GM12801 (cell line): ENCODE measurements around the gene CGRRF1.

Source experiments
- CTCF ChIP-seq: IDR thresholded peaks from one replicate; pipeline ENCODE4 v1.5.1; 2011; ENCODE audit warnings: control low read depth; ENCODE audit not compliant: insufficient read length; ENCODE audit errors: extremely low read depth

Gene CGRRF1

GRCh38 chr14:54474232-54474793 is 35.4 kb upstream of the CGRRF1 start:
- TF ChIP-seq CTCF = no peak

- TF ChIP-seq CTCF = no peak
These were observed 34.4 kb upstream of the CGRRF1 start for GRCh38 chr14:54475187-54475899.

GRCh38 chr14:54475911-54476310 is 33.8 kb upstream of the CGRRF1 start:
- no peak for TF ChIP-seq CTCF

GRCh38 chr14:54478636-54479215 is 31.0 kb upstream of the CGRRF1 start:
- no peak for TF ChIP-seq CTCF

- no peak for TF ChIP-seq CTCF
These were observed 28.7 kb upstream of the CGRRF1 start for GRCh38 chr14:54480830-54481562.

GRCh38 chr14:54481695-54482094 is 28.0 kb upstream of the CGRRF1 start:
- TF ChIP-seq CTCF = no peak

- TF ChIP-seq CTCF = no peak
These were observed 26.5 kb upstream of the CGRRF1 start for GRCh38 chr14:54483073-54483745.
